HEK293 (cell line): Measurements from ENCODE around the gene XRN1.

Source experiments
- CTCF ChIA-PET: fragments of 350-600 bp; formaldehyde crosslinking; extraction: SDS; loops from one replicate; lab custom pipeline; 2021; ENCODE audit warnings: antibody characterized with exemption; lab: Yijun Ruan, JAX
- POLR2A ChIA-PET: fragments of 300-600 bp; formaldehyde crosslinking; extraction: SDS; loops from one replicate; lab custom pipeline; 2020; ENCODE audit warnings: antibody characterized with exemption, inconsistent platforms; lab: Yijun Ruan, JAX
- H3K27ac ChIP-seq: fragments of 200-500 bp; sonication (Bioruptor generic); 2 replicates; pipeline ENCODE4 v1.5.1; 2014; ENCODE audit warnings: low read depth, low read length, control low read depth, inconsistent platforms; ENCODE audit errors: extremely low read depth
- H3K36me3 ChIP-seq, 2 experiments: fragments of 200-500 bp in 1 of 2; sonication (Bioruptor generic) in 1 of 2; 1 replicate in 1 of 2; 2 replicates in 1 of 2; pipeline ENCODE4 v1.5.1; 2014 to 2017; ENCODE audit warnings: inconsistent platforms in 2 of 2, low read length in 2 of 2; ENCODE audit not compliant: control insufficient read depth in 2 of 2, insufficient read depth in 1 of 2
- H3K4me1 ChIP-seq: fragments of 200-500 bp; sonication (Bioruptor generic); 2 replicates; pipeline ENCODE4 v1.5.1; 2014; ENCODE audit warnings: mild to moderate bottlenecking, low read length, inconsistent platforms; ENCODE audit not compliant: control insufficient read depth, insufficient read depth
- H3K4me3 ChIP-seq: 2 replicates; pipeline ENCODE4 v1.5.1; 2011; ENCODE audit warnings: low read depth, mild to moderate bottlenecking, control low read depth, low read length, moderate library complexity
- H3K9me3 ChIP-seq: fragments of 200-500 bp; sonication (Bioruptor generic); 2 replicates; pipeline ENCODE4 v1.5.1; 2014; ENCODE audit warnings: low read depth, low read length, inconsistent platforms; ENCODE audit not compliant: control insufficient read depth, insufficient read depth
- BCL11A ChIP-seq: fragments of 450-650 bp; formaldehyde crosslinking; IDR thresholded peaks from 2 replicates; pipeline ENCODE4 v1.5.1; 2016; ENCODE audit warnings: low read depth, missing biosample characterization, missing genetic modification characterization
- KLF16 ChIP-seq: fragments of 450-650 bp; formaldehyde crosslinking; IDR thresholded peaks from 2 replicates; pipeline ENCODE4 v1.5.1; 2017; ENCODE audit warnings: missing biosample characterization, missing genetic modification characterization
- KLF17 ChIP-seq: fragments of 450-650 bp; formaldehyde crosslinking; IDR thresholded peaks from 2 replicates; pipeline ENCODE4 v1.5.1; 2016; ENCODE audit warnings: missing biosample characterization, missing genetic modification characterization
- OVOL3 ChIP-seq: fragments of 450-650 bp; formaldehyde crosslinking; IDR thresholded peaks from 2 replicates; pipeline ENCODE4 v1.5.1; 2016; ENCODE audit warnings: missing biosample characterization, missing genetic modification characterization
- SALL2 ChIP-seq: fragments of 450-650 bp; formaldehyde crosslinking; IDR thresholded peaks from 2 replicates; pipeline ENCODE4 v1.5.0; 2017; ENCODE audit warnings: missing biosample characterization, mild to moderate bottlenecking, missing genetic modification characterization, borderline replicate concordance
- TSHZ1 ChIP-seq: fragments of 450-650 bp; formaldehyde crosslinking; IDR thresholded peaks from 2 replicates; pipeline ENCODE4 v1.5.1; 2016; ENCODE audit warnings: missing biosample characterization, missing genetic modification characterization, borderline replicate concordance
- YY1 ChIP-seq: fragments of 450-650 bp; formaldehyde crosslinking; IDR thresholded peaks from 2 replicates; pipeline ENCODE4 v1.5.1; 2018; ENCODE audit warnings: missing biosample characterization, missing genetic modification characterization
- ZNF112 ChIP-seq: fragments of 450-650 bp; formaldehyde crosslinking; IDR thresholded peaks from 2 replicates; pipeline ENCODE4 v1.5.0; 2017; ENCODE audit warnings: missing biosample characterization, missing genetic modification characterization
- ZNF16 ChIP-seq: fragments of 450-650 bp; formaldehyde crosslinking; IDR thresholded peaks from 2 replicates; pipeline ENCODE4 v1.5.1; 2016; ENCODE audit warnings: low read depth, missing biosample characterization, missing genetic modification characterization
- ZNF169 ChIP-seq: fragments of 450-650 bp; formaldehyde crosslinking; IDR thresholded peaks from 2 replicates; pipeline ENCODE4 v1.5.1; 2016; ENCODE audit warnings: missing biosample characterization, missing genetic modification characterization
- ZNF2 ChIP-seq: fragments of 450-650 bp; formaldehyde crosslinking; IDR thresholded peaks from 2 replicates; pipeline ENCODE4 v1.5.1; 2016; ENCODE audit warnings: missing biosample characterization, missing genetic modification characterization
- ZNF23 ChIP-seq: fragments of 450-650 bp; formaldehyde crosslinking; IDR thresholded peaks from 2 replicates; pipeline ENCODE4 v1.5.1; 2016; ENCODE audit warnings: missing biosample characterization, missing genetic modification characterization, borderline replicate concordance
- ZNF280C ChIP-seq: fragments of 450-650 bp; formaldehyde crosslinking; IDR thresholded peaks from 2 replicates; pipeline ENCODE4 v1.5.1; 2016; ENCODE audit warnings: missing biosample characterization, missing genetic modification characterization
- ZNF521 ChIP-seq: fragments of 450-650 bp; formaldehyde crosslinking; IDR thresholded peaks from 2 replicates; pipeline ENCODE4 v1.5.1; 2017; ENCODE audit warnings: missing biosample characterization, mild to moderate bottlenecking, missing genetic modification characterization
- ZNF544 ChIP-seq: fragments of 450-650 bp; formaldehyde crosslinking; IDR thresholded peaks from 2 replicates; pipeline ENCODE4 v1.5.0; 2017; ENCODE audit warnings: missing biosample characterization, missing genetic modification characterization
- ZNF585B ChIP-seq: fragments of 450-650 bp; formaldehyde crosslinking; IDR thresholded peaks from 2 replicates; pipeline ENCODE4 v1.5.1; 2016; ENCODE audit warnings: missing biosample characterization, missing genetic modification characterization
- ZNF600 ChIP-seq: fragments of 450-650 bp; formaldehyde crosslinking; IDR thresholded peaks from 2 replicates; pipeline ENCODE4 v1.5.1; 2016; ENCODE audit warnings: missing biosample characterization, missing genetic modification characterization
- ZNF626 ChIP-seq: fragments of 450-650 bp; sonication (Bioruptor Pico); formaldehyde crosslinking; IDR thresholded peaks from 2 replicates; pipeline ENCODE4 v1.5.1; 2018; ENCODE audit warnings: missing biosample characterization, missing genetic modification characterization, inconsistent platforms
- ZNF704 ChIP-seq: fragments of 450-650 bp; formaldehyde crosslinking; IDR thresholded peaks from 2 replicates; pipeline ENCODE4 v1.5.1; 2016; ENCODE audit warnings: missing biosample characterization, missing genetic modification characterization
- ZNF747 ChIP-seq: fragments of 450-650 bp; formaldehyde crosslinking; IDR thresholded peaks from 2 replicates; pipeline ENCODE4 v1.5.1; 2016; ENCODE audit warnings: missing biosample characterization, missing genetic modification characterization
- ZNF791 ChIP-seq: fragments of 450-650 bp; formaldehyde crosslinking; IDR thresholded peaks from 2 replicates; pipeline ENCODE4 v1.5.1; 2016; ENCODE audit warnings: missing biosample characterization, missing genetic modification characterization

The XRN1 gene

GRCh38 chr3:142278451-142278850, 169.4 kb downstream of the XRN1 start:
- no peak for TF ChIP-seq KLF16 (tag by site-specific recombination)
- no peak for TF ChIP-seq ZNF23 (tag by site-specific recombination)
- TF ChIP-seq KLF17 (tag by site-specific recombination), result no peak
- no peak for TF ChIP-seq ZNF544 (tag by site-specific recombination)
- TF ChIP-seq OVOL3, result no peak
- no peak for TF ChIP-seq SALL2 (tag by site-specific recombination)
- TF ChIP-seq BCL11A, result no peak
- no peak for TF ChIP-seq ZNF280C
- TF ChIP-seq TSHZ1 (tag by site-specific recombination), result no peak
- TF ChIP-seq ZNF626 (tag by site-specific recombination), result no peak
- no peak for TF ChIP-seq ZNF169 (tag by site-specific recombination)
- TF ChIP-seq ZNF791 (tag by site-specific recombination), result no peak
- no peak for TF ChIP-seq ZNF704 (tag by site-specific recombination)
- TF ChIP-seq ZNF16, result no peak
- TF ChIP-seq ZNF112, result no peak
- no peak for TF ChIP-seq ZNF600
- no peak for TF ChIP-seq ZNF521
- TF ChIP-seq ZNF2 (tag by site-specific recombination), result no peak
- ChIA-PET POLR2A (no interaction called here), CTCF (interaction anchor here (0.6 to 2.7 kb wide), 5 partner anchors 50 to 317 kb away, joined by 3 to 25 read pairs (median 4); no protein-coding TSS in a partner anchor)
- H3K36me3 ChIP-seq, result no peaks in the 10 kb centered on the region
- no peak overlapping the region for H3K27ac ChIP-seq
- no peaks in the 10 kb centered on the region for H3K9me3 ChIP-seq
- H3K4me3 ChIP-seq, result no peak overlapping the region
- H3K4me1 ChIP-seq, result no peaks in the 10 kb centered on the region

- CTCF ChIA-PET, result interaction anchor here (0.6 to 0.7 kb wide), 2 partner anchors 144 to 373 kb away, joined by 3 read pairs; no protein-coding TSS in a partner anchor
- no peak overlapping the region for H3K27ac ChIP-seq
- no peaks in the 10 kb centered on the region for H3K4me1 ChIP-seq
- no peaks in the 10 kb centered on the region for H3K9me3 ChIP-seq
- TF ChIP-seq YY1 (tag by site-specific recombination) (no peak), SALL2 (tag by site-specific recombination) (no peak), ZNF585B (tag by site-specific recombination) (no peak), ZNF747 (tag by site-specific recombination) (no peak), ZNF23 (tag by site-specific recombination) (no peak)
- TF ChIP-seq, all 188 proteins: peak for 0
- H3K36me3 ChIP-seq, result no peaks in the 10 kb centered on the region
- H3K4me3 ChIP-seq, result no peak overlapping the region
- POLR2A ChIA-PET, result no interaction called here
Measured at GRCh38 chr3:142276781-142277180, 171.1 kb downstream of the XRN1 start.
